ENCODE measurements around the gene CGB2. TPM values are rescaled to one million over a fixed set of nuclear protein-coding genes. Genes with fewer than 3 reads are reported as not detected.

Gene CGB2
- total RNA-seq, 2 donors from 2014 or later, result not detected

- H3K9me3 ChIP-seq, result no peaks in the 10 kb centered on the region
- no peak for TF ChIP-seq CTCF (IDR thresholded peaks at IDR 0.05)
- H3K36me3 ChIP-seq, result peaks cover 49% of the 10 kb centered on the region
These were observed 27.6 kb upstream of the CGB2 start for GRCh38 chr19:49004133-49004532.

DNA sequence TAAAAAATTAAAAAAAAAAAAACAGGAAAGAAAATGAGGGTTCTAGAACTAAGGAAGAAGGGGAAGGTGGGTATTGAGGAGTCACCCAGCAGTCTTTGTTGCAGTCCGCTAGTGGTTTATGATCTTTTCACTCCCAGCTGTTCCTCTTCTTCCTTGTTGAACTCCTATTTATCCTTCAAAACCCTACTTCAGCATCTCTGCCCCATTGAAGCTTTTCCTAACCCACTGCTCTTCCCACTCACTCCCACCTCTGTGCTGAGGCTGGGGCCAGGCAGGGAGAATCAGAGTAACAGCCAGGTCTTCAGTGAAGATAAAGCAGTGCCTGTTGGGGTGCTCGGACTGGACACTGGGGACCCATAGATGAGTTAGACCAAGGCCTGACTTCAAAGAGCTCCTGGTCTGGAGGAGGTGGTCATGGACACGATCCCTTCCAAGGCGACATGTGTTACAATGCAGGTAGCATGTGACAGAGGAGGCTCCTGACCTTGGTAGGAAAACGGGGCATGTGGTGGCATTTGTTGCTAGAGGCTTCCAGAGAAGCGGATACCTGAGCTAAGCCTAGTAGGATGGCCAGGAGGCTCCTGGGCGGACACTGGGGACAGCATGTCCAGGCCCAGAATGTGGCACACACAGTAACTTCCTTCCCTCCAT, 26.6 kb upstream of the CGB2 start:
- no peak for TF ChIP-seq CTCF (IDR thresholded peaks at IDR 0.05)
- peaks cover 55% of the 10 kb centered on the region for H3K36me3 ChIP-seq
- no peaks in the 10 kb centered on the region for H3K4me1 ChIP-seq
- DNase-seq (ENCODE audit: low spot score), result no peak
- no peak overlapping the region for H3K27ac ChIP-seq
- no peak overlapping the region for H3K4me3 ChIP-seq
- H3K9me3 ChIP-seq, result no peaks in the 10 kb centered on the region
- no peaks in the 10 kb centered on the region for H3K27me3 ChIP-seq

More at GRCh38 chr19:49004133-49004532, 27.6 kb upstream of the CGB2 start:
- Histone ChIP-seq H3K27ac (no peak overlapping the region), H3K4me1 (no peaks in the 10 kb centered on the region), H3K4me3 (no peak overlapping the region), H3K27me3 (no peaks in the 10 kb centered on the region)
- DNase-seq (ENCODE audit: low spot score), result no peak

GRCh38 chr19:49006905-49007304, 24.8 kb upstream of the CGB2 start:
- no peak for TF ChIP-seq CTCF (IDR thresholded peaks at IDR 0.05)
- no peak for DNase-seq (ENCODE audit: low spot score)
- no peaks in the 10 kb centered on the region for H3K9me3 ChIP-seq
- H3K36me3 ChIP-seq, result peaks cover 71% of the 10 kb centered on the region
- H3K4me3 ChIP-seq, result no peak overlapping the region
- H3K4me1 ChIP-seq, result no peaks in the 10 kb centered on the region
- H3K27ac ChIP-seq, result no peak overlapping the region
- no peaks in the 10 kb centered on the region for H3K27me3 ChIP-seq

DNA sequence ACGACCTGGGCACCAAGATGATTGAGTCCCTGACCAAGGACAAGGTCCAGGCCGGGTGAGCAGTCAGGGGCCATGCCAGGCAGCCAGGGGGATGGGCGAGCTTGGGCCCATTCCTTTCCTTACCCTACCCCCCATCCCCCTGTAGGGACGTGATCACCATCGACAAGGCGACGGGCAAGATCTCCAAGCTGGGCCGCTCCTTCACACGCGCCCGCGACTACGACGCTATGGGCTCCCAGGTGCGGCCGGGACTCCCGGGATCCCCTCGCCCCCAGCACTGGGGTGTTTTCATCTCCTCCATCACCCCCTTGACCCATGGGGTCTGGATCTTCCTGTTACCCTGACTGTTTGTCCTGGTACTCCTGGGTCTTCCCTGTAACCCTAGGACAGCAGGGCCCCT, 21.9 kb upstream of the CGB2 start:
- Histone ChIP-seq H3K4me1 (no peaks in the 10 kb centered on the region), H3K36me3 (peaks cover 61% of the 10 kb centered on the region), H3K27ac (no peak overlapping the region), H3K9me3 (no peaks in the 10 kb centered on the region), H3K27me3 (no peaks in the 10 kb centered on the region), H3K4me3 (no peak overlapping the region)
- DNase-seq (ENCODE audit: low spot score), result no peak
- TF ChIP-seq CTCF (IDR thresholded peaks at IDR 0.05), result no peak

GRCh38 chr19:49010453-49010852, 21.2 kb upstream of the CGB2 start:
- H3K36me3 ChIP-seq, result peaks cover 61% of the 10 kb centered on the region
- TF ChIP-seq CTCF (IDR thresholded peaks at IDR 0.05), result no peak
- H3K27ac ChIP-seq, result no peak overlapping the region
- H3K4me1 ChIP-seq, result no peaks in the 10 kb centered on the region
- DNase-seq (ENCODE audit: low spot score), result no peak
- no peaks in the 10 kb centered on the region for H3K9me3 ChIP-seq
- H3K4me3 ChIP-seq, result no peak overlapping the region
- no peaks in the 10 kb centered on the region for H3K27me3 ChIP-seq

DNA sequence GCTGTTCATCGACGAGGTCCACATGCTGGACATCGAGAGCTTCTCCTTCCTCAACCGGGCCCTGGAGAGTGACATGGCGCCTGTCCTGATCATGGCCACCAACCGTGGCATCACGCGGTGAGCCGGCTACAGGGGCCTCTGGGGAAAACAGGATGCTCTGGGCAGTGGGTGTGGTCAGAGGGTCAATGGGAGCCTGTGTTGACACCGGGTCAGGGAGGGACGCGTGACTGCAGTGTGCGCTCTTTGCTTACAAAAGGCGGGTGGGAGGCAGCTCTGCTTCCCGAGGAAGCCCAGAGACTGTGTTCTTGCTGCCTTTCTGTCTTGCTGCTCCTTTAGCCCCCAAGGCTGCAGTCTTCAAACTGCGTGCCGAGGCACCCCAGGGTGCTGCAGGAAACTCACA, 20.5 kb upstream of the CGB2 start:
- no peak overlapping the region for H3K27ac ChIP-seq
- H3K36me3 ChIP-seq, result peaks cover 57% of the 10 kb centered on the region
- no peak for DNase-seq (ENCODE audit: low spot score)
- no peaks in the 10 kb centered on the region for H3K27me3 ChIP-seq
- no peak overlapping the region for H3K4me3 ChIP-seq
- no peak for TF ChIP-seq CTCF (IDR thresholded peaks at IDR 0.05)
- no peaks in the 10 kb centered on the region for H3K4me1 ChIP-seq
- H3K9me3 ChIP-seq, result no peaks in the 10 kb centered on the region

Measured in right atrium auricular region (tissue), 2 donors.